HG02884 (cell line): ENCODE results near the gene GCNA.
"Not testable (repeated sequence)": the region's sequence is repeated elsewhere in the genome, so short reads cannot be mapped to it uniquely, and the experiment has no call there.

Experiments used
- ATAC-seq: cut with Tn5 transposase; IDR thresholded peaks from one replicate; pipeline ENCODE4 v1.9.1; 2021; ENCODE audit warnings: mild to moderate bottlenecking, moderate library complexity; ENCODE audit not compliant: unreplicated experiment

GCNA gene

DNA sequence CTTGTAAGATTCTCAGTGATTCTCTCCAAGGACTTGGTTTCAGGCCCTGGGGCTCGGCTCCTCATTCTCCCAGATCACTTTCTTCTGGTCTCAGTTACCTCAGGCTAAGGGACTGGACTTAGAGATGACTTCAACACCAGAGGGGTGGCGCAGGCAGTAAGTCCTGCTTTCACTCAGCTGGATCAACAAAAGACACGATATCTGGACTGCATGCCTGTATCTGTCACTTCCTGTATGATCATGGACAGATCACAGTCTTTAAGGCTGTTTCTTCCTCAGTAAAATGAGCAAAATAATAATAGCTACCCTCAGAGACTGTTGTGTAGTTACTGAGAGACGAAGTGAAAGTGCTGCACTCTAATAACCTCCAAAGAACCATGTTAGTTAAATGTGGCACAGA lies 59.6 kb downstream of the GCNA start:
- peak; percentile 45 for ATAC-seq

DNA sequence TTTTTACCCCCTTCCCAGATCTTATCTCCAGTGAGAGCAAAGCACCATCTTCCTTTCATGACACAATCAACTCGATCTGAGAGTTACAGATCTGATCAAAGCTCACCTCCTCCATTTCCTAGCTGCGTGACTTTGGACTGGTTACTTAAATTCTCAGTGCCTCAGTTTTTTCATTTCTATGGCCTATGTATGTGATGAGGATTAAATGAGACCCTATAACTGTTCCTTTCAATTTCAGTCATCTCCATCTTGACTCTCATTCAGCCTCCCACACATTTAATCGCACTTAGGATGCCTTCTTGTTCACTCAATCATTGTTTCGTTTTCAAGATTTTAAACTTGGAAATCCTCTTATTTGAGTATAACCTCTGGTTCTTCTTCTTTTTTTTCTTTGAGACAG lies 60.2 kb downstream of the GCNA start:
- ATAC-seq, result no peak

DNA sequence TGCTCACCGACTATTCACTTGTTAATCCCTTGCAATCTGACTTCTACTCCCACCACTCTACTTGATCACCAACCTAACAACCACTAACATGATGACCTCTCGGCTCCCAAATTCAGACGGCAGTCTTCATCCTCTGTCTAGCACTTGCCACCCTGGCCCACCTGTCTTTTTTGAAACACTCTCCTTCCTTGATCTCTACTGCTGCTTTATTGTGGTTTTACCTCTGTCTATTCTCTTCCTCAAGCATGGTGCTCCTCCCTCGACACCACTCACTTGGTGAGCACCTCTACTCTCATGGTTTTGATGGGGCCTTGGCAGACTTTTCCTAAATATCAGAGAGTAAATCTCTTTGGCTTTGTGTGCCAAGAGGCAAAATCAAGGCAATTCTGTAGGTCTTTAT lies 61.8 kb downstream of the GCNA start:
- ATAC-seq, result no peak

- ATAC-seq, result not testable (repeated sequence)
Observed at GRCh38 chrX:71644406-71644805, 66.2 kb downstream of the GCNA start.

DNA sequence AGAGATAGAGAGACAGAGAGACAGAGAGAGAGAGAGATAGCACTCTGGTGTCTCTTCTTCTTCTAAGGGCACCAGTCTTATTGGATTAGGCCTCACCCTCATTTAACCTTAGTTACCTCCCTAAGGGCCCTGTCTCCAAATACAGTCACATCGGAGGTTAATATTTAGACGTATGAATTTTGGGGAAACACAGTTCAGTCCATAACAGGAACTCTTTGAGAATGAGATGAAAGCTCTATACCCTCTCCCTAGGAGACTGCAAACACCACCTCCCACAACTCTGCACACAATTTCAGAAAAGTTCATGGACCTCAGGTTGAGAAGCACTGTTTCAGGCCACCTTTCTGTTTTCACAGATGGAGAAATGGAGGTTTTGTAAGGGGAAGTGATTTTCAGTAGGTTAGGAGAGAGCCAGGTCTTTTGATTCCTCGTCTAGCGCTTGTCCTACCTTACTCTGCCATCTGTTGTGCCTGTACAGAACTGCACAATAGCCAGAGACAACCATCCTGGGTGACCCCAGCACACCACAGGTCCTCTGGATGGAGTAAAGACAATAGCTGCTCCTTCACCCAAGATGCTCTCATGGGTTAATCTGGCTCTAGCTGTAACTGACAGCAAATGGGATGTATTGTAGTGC lies 72.2 kb downstream of the GCNA start:
- peak; percentile 66 for ATAC-seq

DNA sequence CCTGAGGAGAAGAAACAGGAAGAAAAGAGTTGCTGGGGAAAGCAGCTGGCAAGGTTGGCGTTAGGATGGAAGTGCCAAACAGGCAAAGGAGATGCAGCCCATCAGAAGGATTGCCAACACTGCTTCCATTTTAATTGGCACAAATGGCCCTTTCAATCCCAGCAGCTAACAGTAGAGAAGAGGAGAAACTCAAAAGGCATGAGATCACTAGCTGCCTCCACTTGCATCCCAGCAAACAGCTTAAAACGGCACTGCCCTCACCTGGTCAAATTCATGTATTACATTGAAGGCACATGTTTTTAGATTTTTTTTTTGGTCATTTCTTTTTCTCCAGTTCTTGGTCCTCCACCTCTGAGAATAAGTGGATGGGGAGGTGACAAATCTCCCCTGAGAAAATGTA lies 74.2 kb downstream of the GCNA start:
- ATAC-seq, result no peak

DNA sequence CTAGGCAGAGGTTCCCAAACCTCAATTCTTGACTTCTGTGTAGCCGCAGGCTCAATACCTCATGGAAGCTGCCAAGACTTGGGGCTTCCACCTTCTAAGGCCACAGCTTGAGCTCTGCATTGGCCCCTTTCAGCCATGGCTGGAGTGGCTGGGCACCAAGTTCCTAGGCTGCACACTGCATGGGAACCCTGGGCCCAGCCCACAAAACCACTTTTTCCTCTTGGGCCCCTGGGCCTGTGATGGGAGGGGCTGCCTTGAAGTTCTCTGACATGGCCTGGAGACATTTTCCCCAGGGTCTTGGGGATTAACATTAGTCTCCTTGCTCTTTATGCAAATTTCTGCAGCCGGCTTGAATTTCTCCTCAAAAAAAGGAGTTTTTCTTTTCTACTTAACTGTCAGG lies 75.1 kb downstream of the GCNA start:
- no peak for ATAC-seq

DNA sequence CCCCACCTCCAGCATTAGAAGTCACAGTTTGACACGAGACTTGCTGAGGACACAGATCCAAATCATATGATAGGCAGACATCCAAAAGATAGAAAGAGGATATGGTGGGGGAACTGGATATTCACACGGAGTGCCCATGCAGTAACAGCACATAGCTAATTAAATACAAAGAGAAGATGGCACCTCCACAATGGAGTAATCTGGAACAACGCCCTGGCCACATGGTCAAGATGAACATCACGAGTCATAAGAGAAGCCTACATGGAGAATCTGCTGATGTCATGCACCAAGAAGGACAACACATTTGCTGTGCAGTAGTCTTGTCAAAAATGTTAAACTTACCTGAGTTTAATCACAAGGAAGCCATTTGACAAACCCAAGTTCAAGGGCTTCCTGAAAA lies 79.0 kb downstream of the GCNA start:
- ATAC-seq, result no peak

- ATAC-seq, result no peak
Observed at GRCh38 chrX:71659342-71659741, 81.1 kb downstream of the GCNA start.

- no peak for ATAC-seq
Observed at GRCh38 chrX:71659959-71660358, 81.7 kb downstream of the GCNA start.

DNA sequence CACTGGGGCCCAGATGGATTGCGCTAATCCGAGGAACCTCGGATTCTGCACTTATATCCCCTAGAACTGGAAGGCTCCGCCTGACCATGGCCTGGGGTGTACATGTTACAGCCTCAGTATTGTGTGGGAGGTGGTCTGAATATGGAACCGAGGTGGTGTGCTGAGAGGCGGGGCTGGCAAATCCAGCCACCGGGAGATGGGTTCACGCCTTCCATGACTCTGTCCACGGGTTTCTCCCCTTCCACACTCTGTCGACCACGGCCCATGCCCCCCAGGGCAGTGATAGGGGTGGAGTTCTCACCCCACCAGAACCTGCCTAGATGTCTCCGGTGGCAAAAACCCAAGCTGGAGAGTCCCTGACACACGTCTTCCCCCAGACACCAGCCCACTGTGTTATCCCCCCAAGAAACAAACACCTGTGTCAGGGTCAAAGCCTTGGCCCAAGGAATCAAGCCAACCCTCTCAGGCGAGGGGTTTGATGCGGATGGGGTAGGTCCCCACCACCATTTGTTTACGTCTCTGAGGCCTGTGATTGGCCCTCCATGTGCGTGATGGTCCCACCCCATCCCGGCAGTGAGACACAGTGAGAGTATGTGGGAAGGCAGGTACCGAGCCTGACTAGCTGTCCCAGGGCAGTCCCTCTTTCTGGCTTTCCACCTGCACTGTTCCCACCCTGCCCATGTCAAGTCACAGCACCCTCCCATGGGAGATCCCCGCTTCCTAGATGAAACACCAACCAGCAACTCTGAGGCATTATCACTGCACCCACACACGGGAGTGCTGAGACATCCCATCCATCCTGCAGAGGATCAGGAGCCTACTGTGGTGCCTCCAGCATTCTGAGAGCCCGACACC lies 82.6 kb downstream of the GCNA start:
- ATAC-seq, result no peak

GRCh38 chrX:71661919-71662318 lies 83.7 kb downstream of the GCNA start:
- ATAC-seq, result no peak

DNA sequence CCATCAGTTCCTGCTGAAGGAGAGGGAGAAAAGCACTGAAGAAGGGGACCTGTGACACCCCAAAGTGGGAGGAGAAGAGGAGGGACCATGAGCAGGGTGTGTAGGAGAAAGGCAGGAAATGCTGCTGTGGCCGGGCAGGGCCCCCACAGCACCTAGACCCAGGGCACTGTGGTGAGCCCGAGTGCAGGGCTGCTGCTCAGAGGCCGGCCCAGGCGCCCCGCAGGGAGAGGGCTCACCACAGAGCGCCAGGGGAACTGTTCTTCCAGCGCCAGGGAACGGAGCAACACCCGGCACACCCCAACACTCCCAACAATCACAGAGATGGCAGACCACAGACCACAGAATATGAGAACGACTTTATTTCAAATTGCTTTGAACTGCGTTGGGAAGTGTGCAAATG lies 84.4 kb downstream of the GCNA start:
- not testable (repeated sequence) for ATAC-seq
